ENCODE results near the gene HIF1A.

DNA sequence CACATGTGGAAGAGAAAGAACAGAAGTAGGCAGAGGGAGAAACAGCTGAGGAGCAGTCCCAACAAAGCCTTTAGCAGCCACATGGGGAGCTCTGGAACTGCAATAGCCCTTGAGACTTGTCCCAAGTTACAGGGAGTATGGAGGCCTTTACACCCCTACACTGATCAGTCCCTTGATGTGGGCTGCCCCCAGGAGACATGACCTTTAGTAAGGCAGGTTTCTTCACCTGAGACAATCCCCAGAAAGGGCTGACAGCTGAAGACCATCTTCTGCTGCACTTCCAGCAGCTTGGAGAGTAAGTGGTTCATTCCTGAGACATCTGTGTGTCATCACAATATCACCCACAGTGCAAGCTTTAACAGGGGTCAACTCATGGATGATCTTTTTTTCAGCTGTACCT lies 58.3 kb downstream of the HIF1A start:
- TF ChIP-seq, protein P1, sequence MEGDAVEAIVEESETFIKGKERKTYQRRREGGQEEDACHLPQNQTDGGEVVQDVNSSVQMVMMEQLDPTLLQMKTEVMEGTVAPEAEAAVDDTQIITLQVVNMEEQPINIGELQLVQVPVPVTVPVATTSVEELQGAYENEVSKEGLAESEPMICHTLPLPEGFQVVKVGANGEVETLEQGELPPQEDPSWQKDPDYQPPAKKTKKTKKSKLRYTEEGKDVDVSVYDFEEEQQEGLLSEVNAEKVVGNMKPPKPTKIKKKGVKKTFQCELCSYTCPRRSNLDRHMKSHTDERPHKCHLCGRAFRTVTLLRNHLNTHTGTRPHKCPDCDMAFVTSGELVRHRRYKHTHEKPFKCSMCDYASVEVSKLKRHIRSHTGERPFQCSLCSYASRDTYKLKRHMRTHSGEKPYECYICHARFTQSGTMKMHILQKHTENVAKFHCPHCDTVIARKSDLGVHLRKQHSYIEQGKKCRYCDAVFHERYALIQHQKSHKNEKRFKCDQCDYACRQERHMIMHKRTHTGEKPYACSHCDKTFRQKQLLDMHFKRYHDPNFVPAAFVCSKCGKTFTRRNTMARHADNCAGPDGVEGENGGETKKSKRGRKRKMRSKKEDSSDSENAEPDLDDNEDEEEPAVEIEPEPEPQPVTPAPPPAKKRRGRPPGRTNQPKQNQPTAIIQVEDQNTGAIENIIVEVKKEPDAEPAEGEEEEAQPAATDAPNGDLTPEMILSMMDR (conservative IDR thresholded peaks at IDR 0.05; ENCODE audit: low read depth, low read length): no peak
- TF ChIP-seq EZH2 (IDR thresholded peaks at IDR 0.05; ENCODE audit: borderline replicate concordance, low read depth, low read length, poor library complexity, severe bottlenecking): no peak

All from A673 (cell line).